Activated CD8-positive, alpha-beta memory T cell treated with anti-CD3 and anti-CD28 coated beads, Interleukin-2, amount 50 U/mL, for 48 hours (primary cell): ENCODE measurements around the gene PAN3.
"Not testable (repeated sequence)": the region's sequence is repeated elsewhere in the genome, so short reads cannot be mapped to it uniquely, and the experiment has no call there.

Experiments
- DNase-seq: peaks from one replicate; pipeline ENCODE4 v3.0.0-alpha.2; 2020

PAN3 gene

GRCh38 chr13:28138756-28139470 lies 568 bp downstream of the PAN3 start:
- DNase-seq: peak; percentile 90

GRCh38 chr13:28140433-28141125 lies 2.2 kb downstream of the PAN3 start:
- no peak for DNase-seq

- DNase-seq: not testable (repeated sequence)
Measured at GRCh38 chr13:28141542-28141941, 3.2 kb downstream of the PAN3 start.

GRCh38 chr13:28145049-28145448 lies 6.7 kb downstream of the PAN3 start:
- DNase-seq: no peak

GRCh38 chr13:28147495-28147894 lies 9.2 kb downstream of the PAN3 start:
- DNase-seq: no peak

- no peak for DNase-seq
Measured at GRCh38 chr13:28159057-28159456, 20.7 kb downstream of the PAN3 start.

GRCh38 chr13:28161370-28161769 lies 23.0 kb downstream of the PAN3 start:
- no peak for DNase-seq

GRCh38 chr13:28163587-28163986 lies 25.2 kb downstream of the PAN3 start:
- DNase-seq: no peak

- DNase-seq: no peak
Measured at GRCh38 chr13:28166257-28166656, 27.9 kb downstream of the PAN3 start.

- DNase-seq: no peak
Measured at GRCh38 chr13:28171266-28171665, 32.9 kb downstream of the PAN3 start.

GRCh38 chr13:28172947-28173346 lies 34.6 kb downstream of the PAN3 start:
- DNase-seq: no peak

GRCh38 chr13:28173793-28174192 lies 35.4 kb downstream of the PAN3 start:
- DNase-seq: no peak

GRCh38 chr13:28177327-28177726 lies 39.0 kb downstream of the PAN3 start:
- no peak for DNase-seq

- no peak for DNase-seq
Measured at GRCh38 chr13:28177877-28178276, 39.5 kb downstream of the PAN3 start.

GRCh38 chr13:28179974-28180373 lies 41.6 kb downstream of the PAN3 start:
- no peak for DNase-seq

- DNase-seq: no peak
Measured at GRCh38 chr13:28181413-28181812, 43.1 kb downstream of the PAN3 start.

- DNase-seq: no peak
Measured at GRCh38 chr13:28185256-28185655, 46.9 kb downstream of the PAN3 start.

GRCh38 chr13:28199089-28199488 lies 60.7 kb downstream of the PAN3 start:
- no peak for DNase-seq

- DNase-seq: no peak
Measured at GRCh38 chr13:28204043-28204442, 65.7 kb downstream of the PAN3 start.

- peak; percentile 65 for DNase-seq
Measured at GRCh38 chr13:28204690-28205443, 66.5 kb downstream of the PAN3 start.

GRCh38 chr13:28218679-28219078 lies 80.3 kb downstream of the PAN3 start:
- DNase-seq: no peak

- DNase-seq: no peak
Measured at GRCh38 chr13:28219408-28220099, 81.2 kb downstream of the PAN3 start.

- DNase-seq: no peak
Measured at GRCh38 chr13:28220166-28220565, 81.8 kb downstream of the PAN3 start.
